IMR-90 (cell line): ENCODE measurements around the gene RPH3AL. TPM values are rescaled to one million over a fixed set of nuclear protein-coding genes. Genes with fewer than 3 reads are reported as not detected.

Experiments
- ATAC-seq: fragments of 200-7000 bp; cut with Tn5 transposase; 2 replicates; pipeline ENCODE4 v1.9.1; 2020; ENCODE audit warnings: low read depth, mild to moderate bottlenecking, moderate library complexity
- BruUV-seq: library from RNA; stranded (reverse); fragments of 400-500 nt; replicated peaks from 2 replicates; lab custom pipeline; 2021; lab: Mats Ljungman, UMichigan
- CTCF ChIA-PET: fragments of 300-600 bp; formaldehyde crosslinking; extraction: SDS; loops from one replicate; lab custom pipeline; 2021; ENCODE audit warnings: antibody characterized with exemption; lab: Yijun Ruan, JAX
- POLR2A ChIA-PET: fragments of 300-600 bp; sonication (Branson Sonifier 250); formaldehyde crosslinking; loops from one replicate; lab custom pipeline; 2022; ENCODE audit warnings: antibody characterized with exemption; ENCODE audit not compliant: unreplicated experiment; lab: Charles Lee
- DNase-seq: peaks from one replicate; pipeline ENCODE4 v3.0.0; 2013
- H2AFZ ChIP-seq: replicated peaks from 2 replicates; pipeline ENCODE3; 2013; ENCODE audit warnings: low read length, mild to moderate bottlenecking; ENCODE audit not compliant: poor library complexity
- H2AK5ac ChIP-seq: 2 replicates; pipeline ENCODE4 v1.6.1; 2013; ENCODE audit warnings: low read depth, low read length, inconsistent platforms
- H2AK9ac ChIP-seq: replicated peaks from 2 replicates; pipeline ENCODE3; 2013; ENCODE audit warnings: mild to moderate bottlenecking, low read depth, low read length, moderate library complexity; ENCODE audit not compliant: poor library complexity
- H2BK120ac ChIP-seq: 2 replicates; pipeline ENCODE4 v1.6.1; 2013; ENCODE audit warnings: low read depth, low read length, inconsistent platforms
- H2BK15ac ChIP-seq: 3 replicates; pipeline ENCODE4 v1.6.1; 2013; ENCODE audit warnings: low read depth, low read length, inconsistent platforms
- H2BK20ac ChIP-seq: 2 replicates; pipeline ENCODE4 v1.6.1; 2013; ENCODE audit warnings: low read depth, mild to moderate bottlenecking, inconsistent platforms, low read length, moderate library complexity
- H2BK5ac ChIP-seq: 2 replicates; pipeline ENCODE4 v1.6.1; 2013; ENCODE audit warnings: mild to moderate bottlenecking, low read depth, low read length, inconsistent platforms; ENCODE audit not compliant: poor library complexity, severe bottlenecking
- H3K14ac ChIP-seq: replicated peaks from 2 replicates; pipeline ENCODE4 v1.6.1; 2013; ENCODE audit warnings: low read depth, low read length, inconsistent platforms
- H3K18ac ChIP-seq: 2 replicates; pipeline ENCODE4 v1.6.1; 2013; ENCODE audit warnings: low read depth, low read length, control low read depth
- H3K23ac ChIP-seq: 2 replicates; pipeline ENCODE4 v1.6.1; 2013; ENCODE audit warnings: low read depth, low read length, inconsistent platforms
- H3K27ac ChIP-seq: 2 replicates; pipeline ENCODE4 v1.5.1; 2013; ENCODE audit warnings: mild to moderate bottlenecking, control low read depth, low read length; ENCODE audit not compliant: insufficient read depth
- H3K27me3 ChIP-seq: 2 replicates; pipeline ENCODE4 v1.6.1; 2013; ENCODE audit warnings: low read length; ENCODE audit not compliant: control insufficient read depth, insufficient read depth
- H3K36me3 ChIP-seq: 2 replicates; pipeline ENCODE4 v1.6.1; 2013; ENCODE audit warnings: low read length, mixed read lengths; ENCODE audit not compliant: control insufficient read depth, insufficient read depth
- H3K4ac ChIP-seq: 2 replicates; pipeline ENCODE4 v1.6.1; 2013; ENCODE audit warnings: low read depth, low read length, inconsistent platforms
- H3K4me1 ChIP-seq: 2 replicates; pipeline ENCODE4 v1.6.1; 2013; ENCODE audit warnings: low read length, mixed read lengths; ENCODE audit not compliant: control insufficient read depth, insufficient read depth
- H3K4me2 ChIP-seq: 2 replicates; pipeline ENCODE4 v1.6.1; 2013; ENCODE audit warnings: low read depth, mild to moderate bottlenecking, control low read depth, low read length, moderate library complexity
- H3K4me3 ChIP-seq: 2 replicates; pipeline ENCODE4 v1.5.1; 2013; ENCODE audit warnings: low read depth, mild to moderate bottlenecking, control low read depth, low read length, moderate library complexity; ENCODE audit not compliant: insufficient read depth
- H3K56ac ChIP-seq: 2 replicates; pipeline ENCODE4 v1.6.1; 2013; ENCODE audit warnings: low read length, inconsistent platforms; ENCODE audit not compliant: insufficient read depth; ENCODE audit errors: extremely low read depth
- H3K79me1 ChIP-seq, 2 experiments: 2 replicates each; pipeline ENCODE4 v1.6.1; 2013; ENCODE audit warnings: low read length in 2 of 2, inconsistent platforms in 1 of 2, low read depth in 1 of 2
- H3K9ac ChIP-seq: 2 replicates; pipeline ENCODE4 v1.6.1; 2013; ENCODE audit warnings: low read depth, low read length, control low read depth
- H3K9me1 ChIP-seq: 2 replicates; pipeline ENCODE4 v1.6.1; 2013; ENCODE audit warnings: low read length, inconsistent platforms; ENCODE audit not compliant: insufficient read depth
- H3K9me3 ChIP-seq: 2 replicates; pipeline ENCODE4 v1.6.1; 2013; ENCODE audit warnings: low read length; ENCODE audit not compliant: control insufficient read depth, insufficient read depth
- H4K20me1 ChIP-seq: 2 replicates; pipeline ENCODE4 v1.6.1; 2013; ENCODE audit warnings: low read length, inconsistent platforms; ENCODE audit not compliant: insufficient read depth
- H4K5ac ChIP-seq: 2 replicates; pipeline ENCODE4 v1.6.1; 2013; ENCODE audit warnings: mild to moderate bottlenecking, low read depth, low read length, control low read depth
- H4K8ac ChIP-seq, 2 experiments: 2 replicates each; pipeline ENCODE4 v1.6.1; 2013; ENCODE audit warnings: low read depth in 2 of 2, low read length in 2 of 2, control low read depth in 1 of 2, inconsistent platforms in 1 of 2
- H4K91ac ChIP-seq: 2 replicates; pipeline ENCODE4 v1.6.1; 2013; ENCODE audit warnings: low read depth, low read length, inconsistent platforms; ENCODE audit not compliant: insufficient read depth
- CHD1 ChIP-seq: IDR thresholded peaks from 2 replicates; pipeline ENCODE4 v1.6.1; 2012; ENCODE audit warnings: low read depth, low read length, improper control_type of control experiment
- ELK1 ChIP-seq: fragments of 150-350 bp; IDR thresholded peaks from 2 replicates; pipeline ENCODE4 v1.6.1; 2016; ENCODE audit warnings: low read depth, mild to moderate bottlenecking, low read length, moderate library complexity, borderline replicate concordance
- MAFK ChIP-seq: IDR thresholded peaks from 2 replicates; pipeline ENCODE4 v1.6.1; 2012; ENCODE audit warnings: low read depth, low read length, improper control_type of control experiment
- NFE2L2 ChIP-seq: fragments of 150-350 bp; IDR thresholded peaks from 2 replicates; pipeline ENCODE4 v1.6.1; 2016; ENCODE audit warnings: low read depth, mild to moderate bottlenecking, low read length
- POLR2A ChIP-seq: IDR thresholded peaks from 2 replicates; pipeline ENCODE4 v1.6.1; 2012; ENCODE audit warnings: mild to moderate bottlenecking, low read depth, low read length
- RAD21 ChIP-seq: IDR thresholded peaks from 2 replicates; pipeline ENCODE4 v1.6.1; 2012; ENCODE audit warnings: low read length, improper control_type of control experiment
- WGBS, 2 experiments: methylation state at CpG; one replicate each; pipeline versions ENCODE4 v1.1.5 to v1.1.7; 2013; ENCODE audit warnings: missing lambda C conversion rate in 2 of 2; ENCODE audit not compliant: insufficient read length in 1 of 2; ENCODE audit errors: extremely low coverage in 2 of 2; 5-methylcytosine and 5-hydroxymethylcytosine counted together
- dilution Hi-C: fragments of 300-500 bp; cut with HindIII; formaldehyde crosslinking; loops from one replicate; pipeline ENCODE4 v1.14.3; 2018; ENCODE audit warnings: low sequenced_read_pairs; ENCODE audit not compliant: unreplicated experiment
- in situ Hi-C: fragments of 300-500 bp; cut with MboI; formaldehyde crosslinking; loops from 3 replicates; pipeline ENCODE4 v1.14.3; 2019; ENCODE audit warnings: low sequenced_read_pairs, inconsistent platforms, mixed read lengths
- intact Hi-C: fragments of 100-400 bp; cut with micrococcal nuclease; formaldehyde crosslinking; loops from 2 replicates; pipeline ENCODE4 v1.10.0; 2022
- polyA plus RNA-seq, 3 experiments: library from polyadenylated mRNA; depleted of rRNA; stranded (reverse); fragments of >200 nt; gene quantifications; 2 replicates each; pipeline ENCODE4 v1.2.3, GENCODE V29; 2012; ENCODE audit warnings: low replicate concordance in 1 of 3
- total RNA-seq: library from RNA; depleted of rRNA; stranded (reverse); fragments of >200 nt; gene quantifications from 2 replicates; pipeline ENCODE4 v1.2.3, GENCODE V29; 2012
- TF ChIP-seq, protein P1 (sequence below): fragments of 150-350 bp; IDR thresholded peaks from 2 replicates; pipeline ENCODE4 v1.6.1; 2017; ENCODE audit warnings: mild to moderate bottlenecking, antibody characterized with exemption, low read length, low read depth

Gene RPH3AL
- total and polyA plus RNA-seq, 2 of the 4 experiments (the other 2 are of a cell fraction): 1.8 to 2.5 TPM

GRCh38 chr17:260944-261343 is 91.7 kb downstream of the RPH3AL start:
- H4K91ac ChIP-seq: no peak overlapping the region
- no peak overlapping the region for H3K9ac ChIP-seq
- in situ Hi-C loops: no loop called here
- no peak for DNase-seq
- H2BK15ac ChIP-seq: no peak overlapping the region
- H2BK5ac ChIP-seq: no peak overlapping the region
- intact Hi-C loops: no loop called here
- no peak overlapping the region for H4K8ac ChIP-seq
- H3K4me3 ChIP-seq: no peak overlapping the region
- H4K5ac ChIP-seq: no peak overlapping the region
- no peaks in the 10 kb centered on the region for H3K79me1 ChIP-seq
- no peak overlapping the region for H2AFZ ChIP-seq
- H2AK9ac ChIP-seq: no peak overlapping the region
- dilution Hi-C loops: no loop called here
- no peaks in the 10 kb centered on the region for H4K20me1 ChIP-seq
- WGBS, 2 experiments: no CpG with 5 or more reads among the region's 4 CpGs
- peaks cover 11% of the 10 kb centered on the region for H3K9me3 ChIP-seq
- ChIA-PET CTCF (no interaction called here), POLR2A (no interaction called here)
- H3K4ac ChIP-seq: no peak overlapping the region
- ATAC-seq: no peak
- no peak overlapping the region for H3K14ac ChIP-seq
- no peak overlapping the region for H3K18ac ChIP-seq
- H3K27me3 ChIP-seq: peaks cover 8% of the 10 kb centered on the region; the same call in 1 of the 2 replicates
- no peaks in the 10 kb centered on the region for H3K4me1 ChIP-seq
- no peak overlapping the region for H3K4me2 ChIP-seq
- H3K27ac ChIP-seq: no peak overlapping the region
- H2BK120ac ChIP-seq: no peak overlapping the region
- H3K56ac ChIP-seq: no peak overlapping the region
- no peak overlapping the region for H3K23ac ChIP-seq
- BruUV-seq: no TSS peak
- no peak overlapping the region for H2AK5ac ChIP-seq
- no peak overlapping the region for H2BK20ac ChIP-seq
- no peaks in the 10 kb centered on the region for H3K9me1 ChIP-seq
- no peaks in the 10 kb centered on the region for H3K36me3 ChIP-seq
- TF ChIP-seq ELK1 (no peak), POLR2A (no peak), MAFK (no peak), NFE2L2 (no peak), CHD1 (no peak), RAD21 (no peak)
- TF ChIP-seq, protein P1, sequence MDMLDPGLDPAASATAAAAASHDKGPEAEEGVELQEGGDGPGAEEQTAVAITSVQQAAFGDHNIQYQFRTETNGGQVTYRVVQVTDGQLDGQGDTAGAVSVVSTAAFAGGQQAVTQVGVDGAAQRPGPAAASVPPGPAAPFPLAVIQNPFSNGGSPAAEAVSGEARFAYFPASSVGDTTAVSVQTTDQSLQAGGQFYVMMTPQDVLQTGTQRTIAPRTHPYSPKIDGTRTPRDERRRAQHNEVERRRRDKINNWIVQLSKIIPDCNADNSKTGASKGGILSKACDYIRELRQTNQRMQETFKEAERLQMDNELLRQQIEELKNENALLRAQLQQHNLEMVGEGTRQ: no peak
